ENCODE results near the gene SEZ6L.

SEZ6L gene

GRCh38 chr22:26246552-26246951 lies 77.3 kb downstream of the SEZ6L start:
- Histone ChIP-seq H3K27me3 (ENCODE audit: insufficient read depth, low read length, poor library complexity) (peaks cover 3% of the 10 kb centered on the region), H4K20me1 (ENCODE audit: insufficient read depth, low read length) (no peaks in the 10 kb centered on the region), H3K4me2 (ENCODE audit: insufficient read depth, low read length) (no peak overlapping the region), H3K27ac (ENCODE audit: low read length) (no peak overlapping the region), H2AFZ (ENCODE audit: low read depth, low read length) (no peak overlapping the region), H3K79me2 (ENCODE audit: insufficient read depth, low read length) (no peaks in the 10 kb centered on the region), H3K36me3 (ENCODE audit: insufficient read depth, low read length) (no peaks in the 10 kb centered on the region), H3K9me3 (ENCODE audit: insufficient read depth, low read length, severe bottlenecking) (no peaks in the 10 kb centered on the region), H3K9ac (ENCODE audit: low read depth, low read length) (no peak overlapping the region), H3K4me3 (ENCODE audit: low read depth in 1 of 2, low read length in 2 of 2) (no peak overlapping the region), H3K4me1 (ENCODE audit: insufficient read depth, low read length) (no peaks in the 10 kb centered on the region)
- ATAC-seq (ENCODE audit: insufficient read depth, low read depth) (no peak), DNase-seq (no peak)
- TF ChIP-seq CTCF (IDR thresholded peaks at IDR 0.05; ENCODE audit: borderline replicate concordance, extremely low read depth, low read length, poor library complexity, severe bottlenecking): no peak
- no peak for TF ChIP-seq EZH2 (IDR thresholded peaks at IDR 0.05; ENCODE audit: borderline replicate concordance, low read depth, low read length, severe bottlenecking)

- Histone ChIP-seq H3K9me3 (ENCODE audit: insufficient read depth, low read length, severe bottlenecking) (no peaks in the 10 kb centered on the region), H3K27me3 (ENCODE audit: insufficient read depth, low read length, poor library complexity) (peaks cover 4% of the 10 kb centered on the region), H2AFZ (ENCODE audit: low read depth, low read length) (no peak overlapping the region), H3K79me2 (ENCODE audit: insufficient read depth, low read length) (no peaks in the 10 kb centered on the region), H3K4me1 (ENCODE audit: insufficient read depth, low read length) (no peaks in the 10 kb centered on the region), H3K4me2 (ENCODE audit: insufficient read depth, low read length) (no peak overlapping the region), H3K27ac (ENCODE audit: low read length) (no peak overlapping the region), H4K20me1 (ENCODE audit: insufficient read depth, low read length) (no peaks in the 10 kb centered on the region), H3K4me3 (ENCODE audit: low read depth in 1 of 2, low read length in 2 of 2) (no peak overlapping the region), H3K9ac (ENCODE audit: low read depth, low read length) (no peak overlapping the region), H3K36me3 (ENCODE audit: insufficient read depth, low read length) (no peaks in the 10 kb centered on the region)
- TF ChIP-seq CTCF (IDR thresholded peaks at IDR 0.05; ENCODE audit: borderline replicate concordance, extremely low read depth, low read length, poor library complexity, severe bottlenecking): no peak
- no peak for TF ChIP-seq EZH2 (IDR thresholded peaks at IDR 0.05; ENCODE audit: borderline replicate concordance, low read depth, low read length, severe bottlenecking)
- ATAC-seq (ENCODE audit: insufficient read depth, low read depth) (no peak), DNase-seq (no peak)
Observed at GRCh38 chr22:26251869-26252268, 82.6 kb downstream of the SEZ6L start.

GRCh38 chr22:26259510-26259909 lies 90.2 kb downstream of the SEZ6L start:
- H3K4me1 ChIP-seq (ENCODE audit: insufficient read depth, low read length): no peaks in the 10 kb centered on the region
- no peak overlapping the region for H3K27ac ChIP-seq (ENCODE audit: low read length)
- H3K9ac ChIP-seq (ENCODE audit: low read depth, low read length): no peak overlapping the region
- no peak overlapping the region for H3K4me2 ChIP-seq (ENCODE audit: insufficient read depth, low read length)
- H3K4me3 ChIP-seq (ENCODE audit: low read depth in 1 of 2, low read length in 2 of 2): no peak overlapping the region
- H3K9me3 ChIP-seq (ENCODE audit: insufficient read depth, low read length, severe bottlenecking): no peaks in the 10 kb centered on the region
- peak; percentile 70 for DNase-seq
- peak; percentile 75 for ATAC-seq (ENCODE audit: insufficient read depth, low read depth)
- no peak for TF ChIP-seq EZH2 (IDR thresholded peaks at IDR 0.05; ENCODE audit: borderline replicate concordance, low read depth, low read length, severe bottlenecking)
- peak; percentile 35 for TF ChIP-seq CTCF (IDR thresholded peaks at IDR 0.05; ENCODE audit: borderline replicate concordance, extremely low read depth, low read length, poor library complexity, severe bottlenecking)
- 0 out of 2 replicates have a peak, but pooled peaks cover 4% of the 10 kb centered on the region for H4K20me1 ChIP-seq (ENCODE audit: insufficient read depth, low read length)
- no peak overlapping the region for H2AFZ ChIP-seq (ENCODE audit: low read depth, low read length)
- no peaks in the 10 kb centered on the region for H3K36me3 ChIP-seq (ENCODE audit: insufficient read depth, low read length)
- H3K27me3 ChIP-seq (ENCODE audit: insufficient read depth, low read length, poor library complexity): peaks cover 4% of the 10 kb centered on the region
- no peaks in the 10 kb centered on the region for H3K79me2 ChIP-seq (ENCODE audit: insufficient read depth, low read length)

- no peaks in the 10 kb centered on the region for H3K36me3 ChIP-seq (ENCODE audit: insufficient read depth, low read length)
- H3K4me3 ChIP-seq (ENCODE audit: low read depth in 1 of 2, low read length in 2 of 2): no peak overlapping the region
- no peak overlapping the region for H2AFZ ChIP-seq (ENCODE audit: low read depth, low read length)
- H3K9ac ChIP-seq (ENCODE audit: low read depth, low read length): no peak overlapping the region
- no peaks in the 10 kb centered on the region for H3K79me2 ChIP-seq (ENCODE audit: insufficient read depth, low read length)
- no peak for DNase-seq
- no peak overlapping the region for H3K27ac ChIP-seq (ENCODE audit: low read length)
- peaks cover 9% of the 10 kb centered on the region for H3K27me3 ChIP-seq (ENCODE audit: insufficient read depth, low read length, poor library complexity)
- no peak for TF ChIP-seq EZH2 (IDR thresholded peaks at IDR 0.05; ENCODE audit: borderline replicate concordance, low read depth, low read length, severe bottlenecking)
- no peak for TF ChIP-seq CTCF (IDR thresholded peaks at IDR 0.05; ENCODE audit: borderline replicate concordance, extremely low read depth, low read length, poor library complexity, severe bottlenecking)
- H3K9me3 ChIP-seq (ENCODE audit: insufficient read depth, low read length, severe bottlenecking): no peaks in the 10 kb centered on the region
- ATAC-seq (ENCODE audit: insufficient read depth, low read depth): no peak
- H4K20me1 ChIP-seq (ENCODE audit: insufficient read depth, low read length): peaks cover 4% of the 10 kb centered on the region; the same call in 1 of the 2 replicates
- no peaks in the 10 kb centered on the region for H3K4me1 ChIP-seq (ENCODE audit: insufficient read depth, low read length)
- H3K4me2 ChIP-seq (ENCODE audit: insufficient read depth, low read length): no peak overlapping the region
Observed at GRCh38 chr22:26264162-26264561, 94.9 kb downstream of the SEZ6L start.

All from DND-41 (cell line).